ENCODE measurements around the gene RPAP3. TPM values are rescaled to one million over a fixed set of nuclear protein-coding genes. Genes with fewer than 3 reads are reported as not detected.

The RPAP3 gene
- total RNA-seq, 1 donor from 2014 or later: 61.2 TPM

DNA sequence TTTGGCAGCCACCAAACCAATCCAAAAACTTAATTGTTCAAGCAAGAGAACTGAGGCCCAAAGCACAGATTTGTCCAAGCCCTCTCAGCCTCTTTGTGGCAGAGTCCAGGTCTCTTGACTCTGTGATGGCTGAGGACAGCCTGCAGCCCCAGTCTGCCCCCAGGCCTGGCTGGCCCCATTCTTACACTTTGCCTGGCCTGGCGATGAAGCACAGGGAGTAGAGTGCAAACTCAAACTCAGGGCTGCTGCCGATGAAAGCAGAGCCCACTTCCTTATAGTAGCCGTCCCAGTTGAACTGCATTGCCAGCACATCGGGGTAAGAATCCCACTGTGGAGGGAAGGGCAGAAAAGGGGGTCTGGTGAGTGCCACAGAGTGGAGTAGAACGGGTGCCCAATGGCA is 5.6 kb upstream of the RPAP3 start:
- H3K27me3 Mint-ChIP-seq (ENCODE audit: insufficient read depth): peaks cover 2% of the 10 kb centered on the region
- no peaks in the 10 kb centered on the region for H3K9me3 Mint-ChIP-seq
- no peaks in the 10 kb centered on the region for H3K36me3 Mint-ChIP-seq (ENCODE audit: low read depth)
- no peak overlapping the region for H3K4me3 Mint-ChIP-seq
- intact Hi-C loops (cut with micrococcal nuclease): no loop called here
- no peak overlapping the region for H3K27ac Mint-ChIP-seq
- H3K4me1 Mint-ChIP-seq (ENCODE audit: low read depth): peaks cover 45% of the 10 kb centered on the region
- no peak for DNase-seq (ENCODE audit: low spot score)

DNA sequence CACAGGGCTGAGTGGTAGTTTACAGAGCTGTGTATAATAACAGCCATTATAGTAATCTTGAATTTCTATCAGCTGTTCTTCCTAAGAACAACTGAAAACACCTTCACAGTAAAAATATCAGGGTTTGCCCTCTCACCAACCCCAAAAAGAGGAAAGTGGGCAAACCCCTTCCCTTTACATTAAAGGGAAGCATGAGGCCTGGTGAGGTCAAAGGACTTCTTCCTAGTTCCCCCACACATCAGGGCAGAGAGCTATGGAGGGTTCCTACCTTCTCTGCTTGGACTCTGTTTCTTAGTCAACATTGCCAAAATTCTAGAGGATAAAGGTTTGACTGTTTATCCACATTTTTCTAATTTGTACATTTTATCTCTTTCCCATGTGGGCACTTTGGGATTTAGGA is 4.4 kb upstream of the RPAP3 start:
- peaks cover 2% of the 10 kb centered on the region for H3K27me3 Mint-ChIP-seq (ENCODE audit: insufficient read depth)
- intact Hi-C loops (cut with micrococcal nuclease): no loop called here
- H3K27ac Mint-ChIP-seq: no peak overlapping the region
- no peaks in the 10 kb centered on the region for H3K9me3 Mint-ChIP-seq
- H3K4me3 Mint-ChIP-seq: no peak overlapping the region
- H3K4me1 Mint-ChIP-seq (ENCODE audit: low read depth): peaks cover 40% of the 10 kb centered on the region
- DNase-seq (ENCODE audit: low spot score): no peak
- no peaks in the 10 kb centered on the region for H3K36me3 Mint-ChIP-seq (ENCODE audit: low read depth)

DNA sequence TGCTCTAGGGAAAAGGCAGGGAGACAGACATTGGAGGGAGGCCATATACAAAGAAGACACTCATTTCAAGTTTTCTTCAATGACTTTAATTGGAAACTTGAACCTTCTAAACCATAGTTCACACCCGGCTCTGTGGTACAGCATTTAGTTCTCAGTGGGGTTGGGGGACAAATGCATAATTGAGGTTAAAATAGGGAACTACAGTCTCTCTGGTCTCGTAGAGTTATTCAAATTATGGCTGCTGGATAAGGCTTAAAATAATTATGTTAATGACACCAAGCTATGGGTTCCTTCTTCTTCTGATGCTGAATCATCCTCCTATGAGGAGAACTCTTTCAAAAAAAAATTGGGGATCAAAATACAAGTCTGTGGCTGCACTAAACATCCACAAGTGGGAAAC is 3.8 kb upstream of the RPAP3 start:
- H3K4me3 Mint-ChIP-seq: no peak overlapping the region
- H3K27ac Mint-ChIP-seq: peak overlapping the region; percentile 21
- no peak for DNase-seq (ENCODE audit: low spot score)
- H3K9me3 Mint-ChIP-seq: no peaks in the 10 kb centered on the region
- peaks cover 2% of the 10 kb centered on the region for H3K27me3 Mint-ChIP-seq (ENCODE audit: insufficient read depth)
- H3K4me1 Mint-ChIP-seq (ENCODE audit: low read depth): peaks cover 42% of the 10 kb centered on the region
- intact Hi-C loops (cut with micrococcal nuclease): loop anchor here (5.0 to 10.0 kb wide), 7 partner anchors 193 to 1717 kb away; partner anchors contain the start of genes CCDC184, CCNT1, SCAF11 and SLC38A2
- H3K36me3 Mint-ChIP-seq (ENCODE audit: low read depth): no peaks in the 10 kb centered on the region

DNA sequence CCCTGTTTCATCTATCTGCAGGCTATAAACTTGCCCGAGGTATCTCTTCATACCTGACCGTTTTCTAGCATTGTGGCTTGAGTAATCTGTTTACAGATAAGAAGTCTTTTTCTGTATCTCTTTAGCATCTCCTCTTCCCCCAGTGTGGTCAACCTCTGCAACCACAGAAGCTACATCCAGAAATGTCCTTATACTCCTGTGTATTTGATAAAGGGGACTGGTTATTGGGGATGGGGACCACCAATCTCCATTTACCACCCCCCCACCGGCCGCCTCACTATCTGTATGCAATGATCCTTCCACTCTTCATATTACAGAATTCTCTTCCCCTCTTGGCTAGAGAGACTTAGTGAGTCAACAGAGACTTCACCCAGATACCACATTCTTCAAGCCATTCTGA is 3.4 kb upstream of the RPAP3 start:
- Mint-ChIP-seq H3K4me1 (ENCODE audit: low read depth) (peaks cover 43% of the 10 kb centered on the region), H3K36me3 (ENCODE audit: low read depth) (no peaks in the 10 kb centered on the region), H3K9me3 (no peaks in the 10 kb centered on the region), H3K27me3 (ENCODE audit: insufficient read depth) (peaks cover 2% of the 10 kb centered on the region), H3K4me3 (no peak overlapping the region), H3K27ac (peak overlapping the region; percentile 21)
- no peak for DNase-seq (ENCODE audit: low spot score)
- intact Hi-C loops (cut with micrococcal nuclease): loop anchor here (5.0 to 10.0 kb wide), 7 partner anchors 193 to 1717 kb away; partner anchors contain the start of genes CCDC184, CCNT1, SCAF11 and SLC38A2

DNA sequence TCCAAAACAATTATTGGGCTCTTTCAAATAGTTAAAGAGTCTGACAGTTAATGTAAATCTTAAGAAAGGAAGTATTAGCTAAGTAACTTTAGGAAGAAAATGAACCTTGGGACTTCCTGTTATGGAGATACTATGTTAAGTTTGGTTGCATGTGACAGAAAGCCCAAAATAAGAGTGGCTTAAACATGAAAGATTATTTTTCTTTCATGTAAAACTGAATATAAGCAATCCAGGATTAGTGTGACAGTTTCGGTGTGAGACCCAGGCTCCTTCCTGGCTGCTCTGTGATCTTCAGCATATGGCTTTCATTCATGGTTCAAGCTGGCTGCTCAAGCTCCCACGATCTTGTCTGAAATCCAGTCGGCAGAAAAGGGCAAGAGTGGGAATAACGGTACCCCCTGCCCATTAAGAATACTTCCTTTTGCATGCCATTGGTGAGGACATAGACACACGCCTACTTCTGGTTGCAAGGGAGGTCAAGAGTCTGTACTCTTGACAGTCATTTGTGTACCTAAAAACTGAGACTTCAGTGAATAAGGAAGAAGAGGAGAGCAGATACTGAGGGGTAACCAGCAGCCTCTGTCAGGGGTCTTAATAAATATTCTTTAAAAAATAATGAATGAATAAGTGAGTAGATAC is 2.2 kb upstream of the RPAP3 start:
- Mint-ChIP-seq H3K36me3 (ENCODE audit: low read depth) (peaks cover 10% of the 10 kb centered on the region), H3K27ac (no peak overlapping the region), H3K9me3 (no peaks in the 10 kb centered on the region), H3K4me1 (ENCODE audit: low read depth) (peaks cover 54% of the 10 kb centered on the region), H3K27me3 (ENCODE audit: insufficient read depth) (peaks cover 2% of the 10 kb centered on the region), H3K4me3 (peak overlapping the region; percentile 73)
- DNase-seq (ENCODE audit: low spot score): no peak
- intact Hi-C loops (cut with micrococcal nuclease): loop anchor here (2.0 to 10.0 kb wide), 10 partner anchors 51 to 1716 kb away; partner anchors contain the start of genes CCDC184, CCNT1, RAPGEF3 and SCAF11

DNA sequence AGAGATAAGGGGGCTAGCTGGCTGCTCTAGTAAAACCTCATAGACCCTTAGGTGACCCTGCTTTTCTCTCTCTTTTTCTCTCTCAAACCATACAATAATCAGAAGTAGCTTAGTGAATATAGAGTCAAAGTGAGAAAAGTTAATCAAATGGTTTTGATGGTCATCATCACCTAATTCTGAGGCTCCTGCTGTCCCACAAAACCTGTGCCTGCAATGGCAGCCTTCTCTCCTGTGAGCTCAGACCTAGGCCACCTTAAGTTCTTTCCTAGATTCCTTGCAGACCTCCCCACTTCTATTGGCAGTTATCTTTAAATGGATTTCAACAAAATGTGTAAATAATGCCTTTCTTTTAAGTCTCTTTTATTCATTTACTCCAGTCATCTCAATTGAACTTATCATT is 1.5 kb upstream of the RPAP3 start:
- intact Hi-C loops (cut with micrococcal nuclease): loop anchor here (2.0 to 10.0 kb wide), 10 partner anchors 51 to 1715 kb away; partner anchors contain the start of genes CCDC184, CCNT1, RAPGEF3 and SCAF11
- no peak for DNase-seq (ENCODE audit: low spot score)
- peaks cover 58% of the 10 kb centered on the region for H3K4me1 Mint-ChIP-seq (ENCODE audit: low read depth)
- no peaks in the 10 kb centered on the region for H3K27me3 Mint-ChIP-seq (ENCODE audit: insufficient read depth)
- H3K9me3 Mint-ChIP-seq: no peaks in the 10 kb centered on the region
- peak overlapping the region; percentile 73 for H3K4me3 Mint-ChIP-seq
- peaks cover 10% of the 10 kb centered on the region for H3K36me3 Mint-ChIP-seq (ENCODE audit: low read depth)
- H3K27ac Mint-ChIP-seq: peak overlapping the region; percentile 57

DNA sequence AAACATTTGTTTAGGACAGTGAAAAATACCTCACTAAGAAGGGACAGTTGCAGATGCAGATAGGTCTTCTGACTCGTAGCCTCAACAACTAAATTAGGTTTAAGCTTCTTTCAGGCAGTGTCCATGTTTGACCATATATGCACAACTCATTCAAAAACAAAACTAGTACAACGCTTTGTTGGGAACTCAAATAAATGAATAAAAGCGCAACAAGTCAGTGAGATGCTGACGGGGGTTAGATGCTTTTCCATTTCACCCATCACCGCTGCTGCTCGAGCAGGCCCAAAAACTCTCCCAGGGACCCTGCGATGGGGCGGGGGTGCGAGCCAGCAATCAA is 633 bp downstream of the RPAP3 start:
- Mint-ChIP-seq H3K4me1 (ENCODE audit: low read depth) (peaks cover 58% of the 10 kb centered on the region), H3K36me3 (ENCODE audit: low read depth) (peaks cover 18% of the 10 kb centered on the region), H3K27me3 (ENCODE audit: insufficient read depth) (no peaks in the 10 kb centered on the region), H3K9me3 (no peaks in the 10 kb centered on the region), H3K27ac (peak overlapping the region; percentile 91), H3K4me3 (peak overlapping the region; percentile 97)
- intact Hi-C loops (cut with micrococcal nuclease): loop anchor here (5.0 to 10.0 kb wide), 7 partner anchors 197 to 1713 kb away; partner anchors contain the start of genes CCDC184, CCNT1, SCAF11 and SLC38A2
- DNase-seq (ENCODE audit: low spot score): no peak

DNA sequence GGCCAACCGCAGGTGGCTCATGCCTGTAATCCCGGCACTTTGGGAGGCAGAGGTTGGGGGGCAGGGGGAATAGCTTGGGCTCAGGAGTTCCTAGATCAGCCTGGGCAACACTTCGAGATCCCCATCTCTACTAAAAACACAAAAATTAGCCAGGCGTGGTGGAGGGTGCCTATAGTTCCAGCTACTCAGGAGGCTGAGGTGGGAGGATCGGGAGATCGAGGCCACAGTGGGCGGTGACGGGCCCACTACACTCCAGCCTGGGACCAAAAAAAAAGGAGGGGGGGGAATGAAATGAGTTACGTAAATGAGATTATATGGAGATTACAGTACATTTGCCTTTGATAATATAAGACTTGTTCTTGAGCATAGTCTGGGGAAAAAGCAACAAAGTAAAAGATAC is 1.1 kb downstream of the RPAP3 start:
- Mint-ChIP-seq H3K4me1 (ENCODE audit: low read depth) (peaks cover 55% of the 10 kb centered on the region), H3K27me3 (ENCODE audit: insufficient read depth) (no peaks in the 10 kb centered on the region), H3K9me3 (no peaks in the 10 kb centered on the region), H3K4me3 (peak overlapping the region; percentile 97), H3K36me3 (ENCODE audit: low read depth) (peaks cover 20% of the 10 kb centered on the region), H3K27ac (peak overlapping the region; percentile 91)
- intact Hi-C loops (cut with micrococcal nuclease): loop anchor here (5.0 to 10.0 kb wide), 7 partner anchors 198 to 1712 kb away; partner anchors contain the start of genes CCDC184, CCNT1, SCAF11 and SLC38A2
- DNase-seq (ENCODE audit: low spot score): no peak

DNA sequence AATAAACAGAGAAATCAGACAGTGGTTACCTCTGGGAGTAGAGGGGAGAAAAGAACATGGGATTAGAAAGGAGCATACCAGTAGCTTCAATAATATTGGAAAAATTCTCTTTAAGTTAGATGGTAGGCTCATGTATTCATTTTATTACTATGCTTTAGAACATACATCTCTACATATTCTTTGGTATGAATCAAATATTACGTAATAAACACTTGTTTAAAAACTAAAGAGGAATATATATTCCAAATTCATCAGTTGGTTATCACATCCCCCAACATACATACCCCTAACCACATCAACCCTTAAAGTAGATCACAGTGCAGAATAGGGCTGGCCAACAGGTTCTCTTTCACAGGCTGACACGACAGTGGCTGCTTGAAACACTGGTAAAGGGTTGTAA is 5.6 kb downstream of the RPAP3 start:
- Mint-ChIP-seq H3K4me3 (no peak overlapping the region), H3K27me3 (ENCODE audit: insufficient read depth) (no peaks in the 10 kb centered on the region), H3K36me3 (ENCODE audit: low read depth) (peaks cover 40% of the 10 kb centered on the region), H3K4me1 (ENCODE audit: low read depth) (peaks cover 22% of the 10 kb centered on the region), H3K9me3 (no peaks in the 10 kb centered on the region), H3K27ac (no peak overlapping the region)
- DNase-seq (ENCODE audit: low spot score): no peak
- intact Hi-C loops (cut with micrococcal nuclease): loop anchor here (10.0 kb wide), 2 partner anchors 1015 to 1485 kb away; partner anchors contain the start of gene CCNT1

DNA sequence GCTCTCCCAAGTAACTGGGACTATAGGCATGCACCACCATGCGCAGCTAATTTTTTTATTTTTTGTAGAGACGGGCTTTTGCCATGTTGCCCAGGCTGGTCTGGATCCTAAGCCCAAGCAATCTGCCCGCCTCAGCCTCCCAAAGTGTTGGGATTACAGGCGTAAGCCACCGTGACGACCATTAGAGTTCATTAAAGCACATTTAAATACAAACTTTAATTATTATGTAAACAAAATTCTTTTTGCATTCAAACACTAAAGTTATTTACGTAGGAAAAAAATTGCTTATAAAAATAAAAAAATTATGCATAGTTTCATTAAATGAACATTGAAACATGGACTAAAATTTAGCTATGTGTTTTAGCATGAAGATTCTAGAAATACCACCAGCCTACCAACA is 7.2 kb downstream of the RPAP3 start:
- Mint-ChIP-seq H3K9me3 (no peaks in the 10 kb centered on the region), H3K4me3 (no peak overlapping the region), H3K27me3 (ENCODE audit: insufficient read depth) (no peaks in the 10 kb centered on the region), H3K27ac (no peak overlapping the region), H3K4me1 (ENCODE audit: low read depth) (peaks cover 9% of the 10 kb centered on the region), H3K36me3 (ENCODE audit: low read depth) (peaks cover 44% of the 10 kb centered on the region)
- intact Hi-C loops (cut with micrococcal nuclease): no loop called here
- DNase-seq (ENCODE audit: low spot score): no peak

DNA sequence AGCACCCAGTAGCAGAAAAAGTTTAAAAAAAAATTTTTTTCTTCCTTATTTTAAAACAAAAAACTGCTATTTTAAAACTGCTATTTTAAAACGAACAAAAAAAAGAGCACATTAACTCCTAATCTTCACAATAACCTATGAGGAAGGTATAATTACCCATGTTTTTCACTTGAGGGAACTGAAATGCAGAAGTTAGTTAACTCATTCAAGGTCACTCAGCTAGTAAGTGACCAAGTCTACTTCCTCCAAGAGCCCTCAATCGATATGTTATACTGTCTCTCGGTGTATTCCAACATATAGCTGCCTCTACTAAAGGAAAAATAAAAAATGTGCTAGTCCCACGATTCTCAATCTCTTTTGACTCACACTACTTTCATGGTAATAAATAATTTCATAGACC is 7.8 kb downstream of the RPAP3 start:
- intact Hi-C loops (cut with micrococcal nuclease): no loop called here
- peaks cover 43% of the 10 kb centered on the region for H3K36me3 Mint-ChIP-seq (ENCODE audit: low read depth)
- no peaks in the 10 kb centered on the region for H3K9me3 Mint-ChIP-seq
- no peak overlapping the region for H3K27ac Mint-ChIP-seq
- DNase-seq (ENCODE audit: low spot score): no peak
- no peaks in the 10 kb centered on the region for H3K27me3 Mint-ChIP-seq (ENCODE audit: insufficient read depth)
- peaks cover 4% of the 10 kb centered on the region for H3K4me1 Mint-ChIP-seq (ENCODE audit: low read depth)
- no peak overlapping the region for H3K4me3 Mint-ChIP-seq

DNA sequence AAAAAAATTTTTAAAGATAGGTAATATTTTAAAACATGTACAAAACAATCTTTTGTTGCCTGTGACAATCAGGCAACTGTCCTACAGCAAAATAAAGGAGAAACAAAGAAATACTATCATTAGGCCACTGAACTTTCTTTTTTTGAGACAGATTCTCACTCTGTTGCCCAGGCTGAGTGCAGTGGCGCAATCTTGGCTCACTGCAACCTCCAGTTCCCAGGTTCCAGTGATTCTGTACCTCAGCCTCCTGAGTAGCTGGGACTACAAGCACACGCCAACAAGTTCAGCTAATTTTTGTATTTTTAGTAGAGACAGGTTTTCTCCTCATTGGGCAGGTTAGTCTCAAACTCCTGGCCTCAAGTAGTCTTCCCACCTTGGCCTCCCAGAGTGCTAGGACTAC is 16.6 kb downstream of the RPAP3 start:
- no peaks in the 10 kb centered on the region for H3K4me1 Mint-ChIP-seq (ENCODE audit: low read depth)
- no peak overlapping the region for H3K27ac Mint-ChIP-seq
- peaks cover 27% of the 10 kb centered on the region for H3K36me3 Mint-ChIP-seq (ENCODE audit: low read depth)
- intact Hi-C loops (cut with micrococcal nuclease): loop anchor here (5.0 kb wide), 1 partner anchor 272 kb away; no protein-coding TSS in a partner anchor
- H3K4me3 Mint-ChIP-seq: no peak overlapping the region
- H3K9me3 Mint-ChIP-seq: no peaks in the 10 kb centered on the region
- DNase-seq (ENCODE audit: low spot score): no peak
- no peaks in the 10 kb centered on the region for H3K27me3 Mint-ChIP-seq (ENCODE audit: insufficient read depth)

DNA sequence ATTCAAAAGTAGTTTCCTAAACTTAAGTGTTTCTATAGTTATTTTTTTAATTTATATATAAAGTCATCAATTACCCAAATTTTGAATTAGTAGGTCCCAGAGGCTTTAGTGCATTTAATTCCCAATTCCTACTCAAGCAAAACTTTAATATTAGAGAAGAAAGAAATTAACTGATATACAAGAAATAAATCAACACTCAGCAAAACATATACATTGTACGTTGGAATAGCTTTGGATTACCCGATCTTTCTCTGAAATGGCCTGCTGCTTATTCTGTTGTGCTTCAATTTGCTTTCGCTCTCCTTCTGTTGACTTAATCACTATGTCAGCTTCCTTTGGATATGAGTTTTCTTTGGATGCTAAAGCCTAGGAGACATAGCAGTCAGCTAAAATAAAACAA is 18.2 kb downstream of the RPAP3 start:
- intact Hi-C loops (cut with micrococcal nuclease): loop anchor here (5.0 kb wide), 1 partner anchor 270 kb away; no protein-coding TSS in a partner anchor
- no peak overlapping the region for H3K27ac Mint-ChIP-seq
- peaks cover 6% of the 10 kb centered on the region for H3K4me1 Mint-ChIP-seq (ENCODE audit: low read depth)
- H3K4me3 Mint-ChIP-seq: no peak overlapping the region
- H3K27me3 Mint-ChIP-seq (ENCODE audit: insufficient read depth): no peaks in the 10 kb centered on the region
- no peak for DNase-seq (ENCODE audit: low spot score)
- no peaks in the 10 kb centered on the region for H3K9me3 Mint-ChIP-seq
- peaks cover 27% of the 10 kb centered on the region for H3K36me3 Mint-ChIP-seq (ENCODE audit: low read depth)

Data from activated T-helper 1 cell treated with anti-CD3 and anti-CD28 coated beads, Interleukin-12 subunit alpha, Interleukin-12 subunit beta, Interleukin-2, Interleukin-4 antibody, amounts not matched to agents 30 ng/mL and 10 ng/mL and 1 ng/mL, durations not matched to agents 14 hours and 24 hours and 36 hours (primary cell).